ENCODE measurements around the gene MARK1.

Gene MARK1

DNA sequence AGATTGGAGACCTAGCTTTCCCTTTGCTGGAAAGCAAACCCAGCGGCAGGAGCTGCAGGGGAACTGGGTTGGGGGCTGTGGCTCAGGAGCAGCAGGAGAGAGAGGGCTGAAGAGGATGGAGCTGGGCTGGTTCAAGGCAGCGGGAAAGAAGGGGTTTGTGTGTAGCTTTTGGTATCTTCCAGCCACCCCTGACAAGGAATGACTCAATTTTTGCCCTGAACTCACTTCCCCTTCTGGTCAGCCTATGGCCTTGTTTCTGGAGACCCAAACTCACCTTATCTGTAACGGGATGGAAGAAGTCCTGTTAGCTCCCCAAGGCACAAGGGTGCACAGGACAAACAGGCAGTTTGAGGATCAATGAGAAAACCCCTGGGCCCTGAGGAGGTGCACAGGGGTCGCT is 175.4 kb downstream of the MARK1 start:
- Histone ChIP-seq H3K79me2 (no peaks in the 10 kb centered on the region), H3K4me1 (no peaks in the 10 kb centered on the region), H3K9me3 (ENCODE audit: control insufficient read depth, low read length) (no peaks in the 10 kb centered on the region), H3K4me3 (ENCODE audit: low read depth, low read length) (no peak overlapping the region), H3K36me3 (ENCODE audit: control insufficient read depth, insufficient read depth, low read length) (no peaks in the 10 kb centered on the region), H2AFZ (no peak overlapping the region), H3K27ac (no peak overlapping the region), H3K9ac (no peak overlapping the region), H3K4me2 (ENCODE audit: low read length) (no peak overlapping the region), H3K27me3 (ENCODE audit: control insufficient read depth, insufficient read depth, low read length) (no peaks in the 10 kb centered on the region)
- TF ChIP-seq, protein P1, sequence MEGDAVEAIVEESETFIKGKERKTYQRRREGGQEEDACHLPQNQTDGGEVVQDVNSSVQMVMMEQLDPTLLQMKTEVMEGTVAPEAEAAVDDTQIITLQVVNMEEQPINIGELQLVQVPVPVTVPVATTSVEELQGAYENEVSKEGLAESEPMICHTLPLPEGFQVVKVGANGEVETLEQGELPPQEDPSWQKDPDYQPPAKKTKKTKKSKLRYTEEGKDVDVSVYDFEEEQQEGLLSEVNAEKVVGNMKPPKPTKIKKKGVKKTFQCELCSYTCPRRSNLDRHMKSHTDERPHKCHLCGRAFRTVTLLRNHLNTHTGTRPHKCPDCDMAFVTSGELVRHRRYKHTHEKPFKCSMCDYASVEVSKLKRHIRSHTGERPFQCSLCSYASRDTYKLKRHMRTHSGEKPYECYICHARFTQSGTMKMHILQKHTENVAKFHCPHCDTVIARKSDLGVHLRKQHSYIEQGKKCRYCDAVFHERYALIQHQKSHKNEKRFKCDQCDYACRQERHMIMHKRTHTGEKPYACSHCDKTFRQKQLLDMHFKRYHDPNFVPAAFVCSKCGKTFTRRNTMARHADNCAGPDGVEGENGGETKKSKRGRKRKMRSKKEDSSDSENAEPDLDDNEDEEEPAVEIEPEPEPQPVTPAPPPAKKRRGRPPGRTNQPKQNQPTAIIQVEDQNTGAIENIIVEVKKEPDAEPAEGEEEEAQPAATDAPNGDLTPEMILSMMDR (IDR thresholded peaks at IDR 0.05), result no peak

DNA sequence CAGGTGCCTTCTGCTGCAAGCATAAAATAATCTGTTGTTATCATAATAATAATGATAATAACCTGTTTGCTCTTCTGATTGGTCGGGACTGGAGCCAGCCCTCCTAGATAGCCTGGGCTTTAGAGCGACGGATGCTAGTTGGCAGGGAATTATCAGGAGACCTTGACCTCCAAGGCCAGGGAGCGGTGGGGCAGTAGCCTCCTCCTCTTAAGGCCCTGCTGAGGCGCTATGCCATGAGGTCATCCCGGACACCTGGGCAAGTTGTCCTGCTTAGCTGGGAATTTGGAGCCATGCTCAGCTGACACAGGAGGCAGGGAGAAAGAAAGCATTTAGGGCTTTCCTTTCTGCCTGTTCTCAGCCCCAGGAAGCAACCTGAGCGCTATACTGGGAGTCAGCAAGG is 177.8 kb downstream of the MARK1 start:
- TF ChIP-seq, protein P1 (IDR thresholded peaks at IDR 0.05), result no peak
- no peaks in the 10 kb centered on the region for H3K79me2 ChIP-seq
- H3K27ac ChIP-seq, result no peak overlapping the region
- H3K9ac ChIP-seq, result no peak overlapping the region
- H3K4me1 ChIP-seq, result no peaks in the 10 kb centered on the region
- no peaks in the 10 kb centered on the region for H3K36me3 ChIP-seq (ENCODE audit: control insufficient read depth, insufficient read depth, low read length)
- no peak overlapping the region for H3K4me3 ChIP-seq (ENCODE audit: low read depth, low read length)
- H3K4me2 ChIP-seq (ENCODE audit: low read length), result no peak overlapping the region
- H3K27me3 ChIP-seq (ENCODE audit: control insufficient read depth, insufficient read depth, low read length), result no peaks in the 10 kb centered on the region
- no peaks in the 10 kb centered on the region for H3K9me3 ChIP-seq (ENCODE audit: control insufficient read depth, low read length)
- no peak overlapping the region for H2AFZ ChIP-seq

DNA sequence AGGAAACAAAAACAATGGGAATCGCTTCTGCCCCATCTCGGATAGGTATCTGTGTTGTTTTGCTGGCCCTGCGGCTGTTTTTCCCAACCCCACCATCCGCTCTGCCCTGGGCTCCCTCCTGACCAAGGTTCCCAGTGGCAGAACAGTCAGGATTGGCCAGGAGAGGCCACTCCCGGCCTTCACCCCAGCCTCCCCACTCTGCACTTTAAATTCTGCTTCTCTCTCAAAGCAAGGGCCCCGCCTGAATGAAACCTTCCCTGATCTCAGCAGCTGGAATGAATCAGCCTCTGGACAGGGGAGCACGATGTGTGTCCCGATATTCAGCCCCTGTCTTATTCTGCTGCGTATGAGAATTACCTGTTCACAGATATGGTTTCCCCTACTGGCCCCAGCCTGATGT is 178.5 kb downstream of the MARK1 start:
- Histone ChIP-seq H2AFZ (no peak overlapping the region), H3K9ac (no peak overlapping the region), H3K27me3 (ENCODE audit: control insufficient read depth, insufficient read depth, low read length) (no peaks in the 10 kb centered on the region), H3K79me2 (no peaks in the 10 kb centered on the region), H3K4me3 (ENCODE audit: low read depth, low read length) (no peak overlapping the region), H3K27ac (no peak overlapping the region), H3K4me2 (ENCODE audit: low read length) (no peak overlapping the region), H3K9me3 (ENCODE audit: control insufficient read depth, low read length) (no peaks in the 10 kb centered on the region), H3K4me1 (no peaks in the 10 kb centered on the region), H3K36me3 (ENCODE audit: control insufficient read depth, insufficient read depth, low read length) (no peaks in the 10 kb centered on the region)
- TF ChIP-seq, protein P1 (IDR thresholded peaks at IDR 0.05), result no peak

DNA sequence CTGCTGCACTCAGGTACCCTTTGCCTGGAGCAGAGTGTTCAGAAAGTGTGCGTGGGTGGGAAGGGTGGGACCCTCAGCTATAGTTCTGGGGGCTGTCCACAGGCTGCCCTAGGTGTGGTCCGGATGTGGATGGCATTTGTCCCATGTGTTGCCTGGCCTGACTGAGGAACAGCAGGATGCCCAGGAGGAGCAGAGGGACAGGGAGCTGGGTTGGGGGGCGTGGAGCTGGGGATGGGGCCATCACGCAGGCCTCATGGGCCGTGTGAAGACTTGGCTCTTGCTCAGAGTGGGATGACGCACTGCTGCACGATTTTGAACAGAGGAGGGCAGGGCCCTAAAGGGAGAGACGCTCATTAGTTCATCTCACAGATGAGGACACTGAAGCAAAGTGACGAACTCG is 179.2 kb downstream of the MARK1 start:
- H2AFZ ChIP-seq, result no peak overlapping the region
- H3K4me2 ChIP-seq (ENCODE audit: low read length), result no peak overlapping the region
- no peak overlapping the region for H3K4me3 ChIP-seq (ENCODE audit: low read depth, low read length)
- no peak overlapping the region for H3K27ac ChIP-seq
- TF ChIP-seq, protein P1 (IDR thresholded peaks at IDR 0.05), result no peak
- no peaks in the 10 kb centered on the region for H3K4me1 ChIP-seq
- no peaks in the 10 kb centered on the region for H3K79me2 ChIP-seq
- H3K9me3 ChIP-seq (ENCODE audit: control insufficient read depth, low read length), result no peaks in the 10 kb centered on the region
- no peak overlapping the region for H3K9ac ChIP-seq
- no peaks in the 10 kb centered on the region for H3K36me3 ChIP-seq (ENCODE audit: control insufficient read depth, insufficient read depth, low read length)
- no peaks in the 10 kb centered on the region for H3K27me3 ChIP-seq (ENCODE audit: control insufficient read depth, insufficient read depth, low read length)

DNA sequence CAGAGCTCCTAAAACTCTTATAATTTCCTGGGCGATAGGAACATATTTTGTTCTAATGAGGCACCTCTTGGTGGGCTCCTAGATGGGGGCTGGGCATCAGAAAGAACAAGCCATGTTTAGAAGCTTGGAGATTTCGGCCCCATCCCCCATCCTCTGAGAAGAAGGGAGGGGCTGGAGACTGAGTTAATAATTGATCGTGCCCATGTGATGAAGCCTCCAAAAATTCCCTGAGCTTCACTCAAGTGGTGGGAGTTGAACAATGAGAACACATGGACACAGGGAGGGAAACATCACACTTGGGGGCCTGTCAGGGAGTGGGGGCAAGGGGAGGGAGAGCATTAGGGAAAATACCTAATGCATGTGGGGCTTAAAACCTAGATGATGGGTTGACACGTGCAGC is 180.3 kb downstream of the MARK1 start:
- Histone ChIP-seq H2AFZ (no peak overlapping the region), H3K4me3 (ENCODE audit: low read depth, low read length) (no peak overlapping the region), H3K9me3 (ENCODE audit: control insufficient read depth, low read length) (no peaks in the 10 kb centered on the region), H3K27me3 (ENCODE audit: control insufficient read depth, insufficient read depth, low read length) (no peaks in the 10 kb centered on the region), H3K4me1 (no peaks in the 10 kb centered on the region), H3K79me2 (no peaks in the 10 kb centered on the region), H3K9ac (no peak overlapping the region), H3K27ac (no peak overlapping the region), H3K4me2 (ENCODE audit: low read length) (no peak overlapping the region), H3K36me3 (ENCODE audit: control insufficient read depth, insufficient read depth, low read length) (no peaks in the 10 kb centered on the region)
- TF ChIP-seq, protein P1 (IDR thresholded peaks at IDR 0.05), result no peak

All from parathyroid adenoma (tissue), 2 donors.